Endothelial cell (in vitro differentiated cells): ENCODE data around the gene CEACAM6. TPM values are rescaled to one million over a fixed set of nuclear protein-coding genes. Genes with fewer than 3 reads are reported as not detected.
"Not testable (repeated sequence)": the region's sequence is repeated elsewhere in the genome, so short reads cannot be mapped to it uniquely, and the experiment has no call there.

Experiments used
- DNase-seq: peaks from one replicate; pipeline ENCODE4 v3.0.0; 2021; ENCODE audit warnings: low spot score
- H3K27ac Mint-ChIP-seq: one replicate; pipeline ENCODE4 v1.8.0; 2021; ENCODE audit warnings: mixed read lengths, inconsistent platforms; ENCODE audit not compliant: unreplicated experiment
- H3K27me3 Mint-ChIP-seq: one replicate; pipeline ENCODE4 v1.8.0; 2021; ENCODE audit warnings: mild to moderate bottlenecking, moderate library complexity, mixed read lengths, inconsistent platforms; ENCODE audit not compliant: unreplicated experiment
- H3K36me3 Mint-ChIP-seq: one replicate; pipeline ENCODE4 v1.8.0; 2021; ENCODE audit warnings: mild to moderate bottlenecking, low read depth, mixed read lengths, inconsistent platforms; ENCODE audit not compliant: unreplicated experiment
- H3K4me1 Mint-ChIP-seq: one replicate; pipeline ENCODE4 v1.8.0; 2021; ENCODE audit warnings: mild to moderate bottlenecking, mixed read lengths, inconsistent platforms; ENCODE audit not compliant: unreplicated experiment
- H3K4me3 Mint-ChIP-seq: one replicate; pipeline ENCODE4 v1.8.0; 2021; ENCODE audit warnings: mild to moderate bottlenecking, mixed read lengths, inconsistent platforms; ENCODE audit not compliant: unreplicated experiment
- H3K9me3 Mint-ChIP-seq: one replicate; pipeline ENCODE4 v1.8.0; 2021; ENCODE audit warnings: mixed read lengths, inconsistent platforms; ENCODE audit not compliant: unreplicated experiment
- CTCF ChIP-seq: fragments of 200-600 bp; sonication (generic); IDR thresholded peaks from one replicate; pipeline ENCODE4 v1.5.0; 2021; ENCODE audit warnings: antibody characterized with exemption; ENCODE audit not compliant: unreplicated experiment
- long read RNA-seq: library from polyadenylated mRNA; unstranded; transcript quantifications from one replicate; pipeline ENCODE4 v2.0.0, GENCODE V29; 2020; ENCODE audit not compliant: unreplicated experiment
- total RNA-seq: library from RNA; stranded (reverse); fragmentation: NEBNext Ultra II Directional; extraction: Animal tissue kit (Norgen Biotek cat#: 25700); gene quantifications from one replicate; pipeline ENCODE4 v1.2.1, GENCODE V29; 2021; ENCODE audit not compliant: unreplicated experiment

Gene CEACAM6
- not detected for total RNA-seq
- long read RNA-seq: 0 reads

- H3K4me1 Mint-ChIP-seq: no peaks in the 10 kb centered on the region
- no peak for DNase-seq
- no peak within 1 kb of the TSS for H3K27ac Mint-ChIP-seq
- H3K27me3 Mint-ChIP-seq: peaks cover 3% of the 10 kb centered on the region
- H3K36me3 Mint-ChIP-seq: no peaks in the 10 kb centered on the region
- no peak within 1 kb of the TSS for H3K4me3 Mint-ChIP-seq
- TF ChIP-seq CTCF: no peak
- H3K9me3 Mint-ChIP-seq: no peaks in the 10 kb centered on the region
These were observed at the start of gene CEACAM6 for GRCh38 chr19:41755328-41755913. CEACAM6 (plus strand) TSS chr19:41755530; CDS start chr19:41755639, 109 bp downstream.

GRCh38 chr19:41706741-41707501 lies 48.4 kb upstream of the CEACAM6 start:
- Mint-ChIP-seq H3K4me3 (no peak overlapping the region), H3K27ac (no peak overlapping the region), H3K27me3 (peaks cover 13% of the 10 kb centered on the region), H3K4me1 (no peaks in the 10 kb centered on the region), H3K9me3 (no peaks in the 10 kb centered on the region), H3K36me3 (no peaks in the 10 kb centered on the region)
- peak; percentile 98 for TF ChIP-seq CTCF
- DNase-seq: peak; percentile 78

GRCh38 chr19:41707502-41707812 lies 47.9 kb upstream of the CEACAM6 start:
- Mint-ChIP-seq H3K9me3 (peaks cover under 1% of the 10 kb centered on the region), H3K36me3 (no peaks in the 10 kb centered on the region), H3K27ac (no peak overlapping the region), H3K4me3 (no peak overlapping the region), H3K4me1 (no peaks in the 10 kb centered on the region), H3K27me3 (peaks cover 13% of the 10 kb centered on the region)
- TF ChIP-seq CTCF: no peak
- no peak for DNase-seq

- H3K27me3 Mint-ChIP-seq: peaks cover 13% of the 10 kb centered on the region
- no peak overlapping the region for H3K27ac Mint-ChIP-seq
- no peak for DNase-seq
- H3K9me3 Mint-ChIP-seq: peaks cover 3% of the 10 kb centered on the region
- no peaks in the 10 kb centered on the region for H3K36me3 Mint-ChIP-seq
- no peak overlapping the region for H3K4me3 Mint-ChIP-seq
- TF ChIP-seq CTCF: no peak
- no peaks in the 10 kb centered on the region for H3K4me1 Mint-ChIP-seq
These were observed 47.4 kb upstream of the CEACAM6 start for GRCh38 chr19:41707871-41708371.

- H3K27me3 Mint-ChIP-seq: peaks cover 13% of the 10 kb centered on the region
- no peak for TF ChIP-seq CTCF
- DNase-seq: no peak
- H3K4me1 Mint-ChIP-seq: no peaks in the 10 kb centered on the region
- H3K9me3 Mint-ChIP-seq: peaks cover 3% of the 10 kb centered on the region
- H3K4me3 Mint-ChIP-seq: no peak within 1 kb of the TSS
- H3K36me3 Mint-ChIP-seq: no peaks in the 10 kb centered on the region
- peak within 1 kb of the TSS; percentile 25 for H3K27ac Mint-ChIP-seq
These were observed 46.8 kb upstream of the CEACAM6 start, which contains the start of gene CEACAM5 for GRCh38 chr19:41708481-41708880. CEACAM5 (plus strand) TSS chr19:41708626; CDS start chr19:41708732, 106 bp downstream.

GRCh38 chr19:41709516-41709915 lies 45.8 kb upstream of the CEACAM6 start:
- H3K4me3 Mint-ChIP-seq, H3K4me1 Mint-ChIP-seq, H3K36me3 Mint-ChIP-seq, H3K27ac Mint-ChIP-seq, DNase-seq, H3K9me3 Mint-ChIP-seq: not testable (repeated sequence)
- peaks cover 12% of the 10 kb centered on the region for H3K27me3 Mint-ChIP-seq
